Endothelial cell (in vitro differentiated cells): ENCODE data around the gene DNHD1. TPM values are rescaled to one million over a fixed set of nuclear protein-coding genes. Genes with fewer than 3 reads are reported as not detected.
A peak's percentile ranks its signal among the peaks of the same experiment; 100 is the strongest.

Experiments used
- DNase-seq: peaks from one replicate; pipeline ENCODE4 v3.0.0; 2021; ENCODE audit warnings: low spot score
- H3K27ac Mint-ChIP-seq: one replicate; pipeline ENCODE4 v1.8.0; 2021; ENCODE audit warnings: mixed read lengths, inconsistent platforms; ENCODE audit not compliant: unreplicated experiment
- H3K27me3 Mint-ChIP-seq: one replicate; pipeline ENCODE4 v1.8.0; 2021; ENCODE audit warnings: mild to moderate bottlenecking, moderate library complexity, mixed read lengths, inconsistent platforms; ENCODE audit not compliant: unreplicated experiment
- H3K36me3 Mint-ChIP-seq: one replicate; pipeline ENCODE4 v1.8.0; 2021; ENCODE audit warnings: mild to moderate bottlenecking, low read depth, mixed read lengths, inconsistent platforms; ENCODE audit not compliant: unreplicated experiment
- H3K4me1 Mint-ChIP-seq: one replicate; pipeline ENCODE4 v1.8.0; 2021; ENCODE audit warnings: mild to moderate bottlenecking, mixed read lengths, inconsistent platforms; ENCODE audit not compliant: unreplicated experiment
- H3K4me3 Mint-ChIP-seq: one replicate; pipeline ENCODE4 v1.8.0; 2021; ENCODE audit warnings: mild to moderate bottlenecking, mixed read lengths, inconsistent platforms; ENCODE audit not compliant: unreplicated experiment
- H3K9me3 Mint-ChIP-seq: one replicate; pipeline ENCODE4 v1.8.0; 2021; ENCODE audit warnings: mixed read lengths, inconsistent platforms; ENCODE audit not compliant: unreplicated experiment
- total RNA-seq: library from RNA; stranded (reverse); fragmentation: NEBNext Ultra II Directional; extraction: Animal tissue kit (Norgen Biotek cat#: 25700); gene quantifications from one replicate; pipeline ENCODE4 v1.2.1, GENCODE V29; 2021; ENCODE audit not compliant: unreplicated experiment
- TF ChIP-seq, protein P1 (sequence below): fragments of 200-600 bp; sonication (generic); IDR thresholded peaks from one replicate; pipeline ENCODE4 v1.5.0; 2021; ENCODE audit warnings: antibody characterized with exemption; ENCODE audit not compliant: unreplicated experiment

Gene DNHD1
- total RNA-seq, 1 donor from 2014 or later: 8.5 TPM

- Mint-ChIP-seq H3K4me3 (no peak overlapping the region), H3K4me1 (peaks cover 7% of the 10 kb centered on the region), H3K9me3 (no peaks in the 10 kb centered on the region), H3K27me3 (peaks cover 6% of the 10 kb centered on the region), H3K27ac (no peak overlapping the region), H3K36me3 (peaks cover 33% of the 10 kb centered on the region)
- TF ChIP-seq, protein P1, sequence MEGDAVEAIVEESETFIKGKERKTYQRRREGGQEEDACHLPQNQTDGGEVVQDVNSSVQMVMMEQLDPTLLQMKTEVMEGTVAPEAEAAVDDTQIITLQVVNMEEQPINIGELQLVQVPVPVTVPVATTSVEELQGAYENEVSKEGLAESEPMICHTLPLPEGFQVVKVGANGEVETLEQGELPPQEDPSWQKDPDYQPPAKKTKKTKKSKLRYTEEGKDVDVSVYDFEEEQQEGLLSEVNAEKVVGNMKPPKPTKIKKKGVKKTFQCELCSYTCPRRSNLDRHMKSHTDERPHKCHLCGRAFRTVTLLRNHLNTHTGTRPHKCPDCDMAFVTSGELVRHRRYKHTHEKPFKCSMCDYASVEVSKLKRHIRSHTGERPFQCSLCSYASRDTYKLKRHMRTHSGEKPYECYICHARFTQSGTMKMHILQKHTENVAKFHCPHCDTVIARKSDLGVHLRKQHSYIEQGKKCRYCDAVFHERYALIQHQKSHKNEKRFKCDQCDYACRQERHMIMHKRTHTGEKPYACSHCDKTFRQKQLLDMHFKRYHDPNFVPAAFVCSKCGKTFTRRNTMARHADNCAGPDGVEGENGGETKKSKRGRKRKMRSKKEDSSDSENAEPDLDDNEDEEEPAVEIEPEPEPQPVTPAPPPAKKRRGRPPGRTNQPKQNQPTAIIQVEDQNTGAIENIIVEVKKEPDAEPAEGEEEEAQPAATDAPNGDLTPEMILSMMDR: no peak
- no peak for DNase-seq
Observed at GRCh38 chr11:6596239-6596877, 99.3 kb downstream of the DNHD1 start.

GRCh38 chr11:6598555-6598954 is 101.5 kb downstream of the DNHD1 start:
- peaks cover 16% of the 10 kb centered on the region for H3K4me1 Mint-ChIP-seq
- no peak overlapping the region for H3K27ac Mint-ChIP-seq
- no peaks in the 10 kb centered on the region for H3K9me3 Mint-ChIP-seq
- peaks cover 35% of the 10 kb centered on the region for H3K36me3 Mint-ChIP-seq
- H3K27me3 Mint-ChIP-seq: peaks cover 11% of the 10 kb centered on the region
- H3K4me3 Mint-ChIP-seq: no peak overlapping the region
- TF ChIP-seq, protein P1: no peak
- DNase-seq: no peak

DNA sequence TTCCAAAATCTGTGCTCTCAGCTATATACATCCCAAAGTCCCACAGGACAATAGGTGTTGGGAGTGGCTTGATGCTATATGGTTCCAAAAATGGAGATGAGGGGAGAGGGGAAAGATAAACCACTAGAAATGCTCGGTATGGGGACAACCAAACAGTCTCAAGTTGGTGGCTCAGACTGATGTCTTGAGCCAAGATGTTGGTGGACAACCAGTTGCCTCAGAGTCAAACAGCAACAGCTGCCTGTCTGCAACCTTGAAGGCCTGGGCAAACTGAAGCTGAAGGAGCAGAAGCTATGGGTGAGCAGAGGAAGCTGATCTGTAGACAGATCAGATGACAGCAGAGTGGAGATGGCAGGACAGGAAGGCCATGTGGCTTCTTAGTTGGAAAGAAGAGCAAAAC is 102.4 kb downstream of the DNHD1 start:
- peaks cover 12% of the 10 kb centered on the region for H3K4me1 Mint-ChIP-seq
- DNase-seq: peak; percentile 1
- H3K27me3 Mint-ChIP-seq: peaks cover 7% of the 10 kb centered on the region
- no peak overlapping the region for H3K27ac Mint-ChIP-seq
- TF ChIP-seq, protein P1: no peak
- no peaks in the 10 kb centered on the region for H3K9me3 Mint-ChIP-seq
- peak overlapping the region; percentile 38 for H3K4me3 Mint-ChIP-seq
- peaks cover 31% of the 10 kb centered on the region for H3K36me3 Mint-ChIP-seq

GRCh38 chr11:6599881-6600390 is 102.9 kb downstream of the DNHD1 start:
- no peaks in the 10 kb centered on the region for H3K9me3 Mint-ChIP-seq
- peak overlapping the region; percentile 38 for H3K4me3 Mint-ChIP-seq
- peaks cover 9% of the 10 kb centered on the region for H3K4me1 Mint-ChIP-seq
- peaks cover 7% of the 10 kb centered on the region for H3K27me3 Mint-ChIP-seq
- DNase-seq: no peak
- TF ChIP-seq, protein P1: no peak
- peaks cover 31% of the 10 kb centered on the region for H3K36me3 Mint-ChIP-seq
- no peak overlapping the region for H3K27ac Mint-ChIP-seq

DNA sequence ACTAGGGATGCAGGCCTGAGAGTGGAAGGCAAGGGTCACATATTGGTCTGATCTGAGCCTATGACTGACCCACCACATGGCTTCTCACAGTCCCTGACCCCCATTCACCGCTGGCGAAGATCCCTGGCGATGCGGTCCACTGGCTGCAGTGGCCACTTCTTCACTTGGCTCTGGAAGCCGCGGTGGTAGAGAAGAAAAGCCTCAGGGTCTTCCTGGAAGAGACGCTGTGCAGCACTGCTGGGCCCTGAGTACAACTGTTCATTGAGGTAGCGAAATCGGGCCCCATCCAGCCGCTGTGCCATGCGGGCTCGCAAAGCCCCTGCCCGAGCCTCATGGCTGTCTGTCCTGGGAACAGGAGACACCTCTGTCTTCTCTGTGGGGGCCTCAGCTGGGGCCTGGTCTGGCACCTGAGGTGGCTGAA is 104.0 kb downstream of the DNHD1 start:
- TF ChIP-seq, protein P1: no peak
- H3K27ac Mint-ChIP-seq: no peak overlapping the region
- H3K4me1 Mint-ChIP-seq: peaks cover 14% of the 10 kb centered on the region
- H3K36me3 Mint-ChIP-seq: peaks cover 33% of the 10 kb centered on the region
- H3K4me3 Mint-ChIP-seq: peak overlapping the region; percentile 23
- peak; percentile 2 for DNase-seq
- no peaks in the 10 kb centered on the region for H3K9me3 Mint-ChIP-seq
- H3K27me3 Mint-ChIP-seq: peaks cover 10% of the 10 kb centered on the region
